Astrocyte of the hippocampus (primary cell): ENCODE measurements around the gene RACGAP1.
A peak's percentile ranks its signal among the peaks of the same experiment; 100 is the strongest.

Experiments
- DNase-seq: peaks from one replicate; pipeline ENCODE4 v3.0.0; 2011; ENCODE audit warnings: low read depth, low spot score

Gene RACGAP1

GRCh38 chr12:49971141-49971540 is 54.2 kb downstream of the RACGAP1 start:
- no peak for DNase-seq

- no peak for DNase-seq
Observed at GRCh38 chr12:49970658-49971057, 54.6 kb downstream of the RACGAP1 start.

- no peak for DNase-seq
Observed at GRCh38 chr12:49969651-49970429, 55.5 kb downstream of the RACGAP1 start.

GRCh38 chr12:49969027-49969426 is 56.3 kb downstream of the RACGAP1 start:
- no peak for DNase-seq

GRCh38 chr12:49968471-49968870 is 56.8 kb downstream of the RACGAP1 start:
- no peak for DNase-seq

- DNase-seq: no peak
Observed at GRCh38 chr12:49967777-49968250, 57.5 kb downstream of the RACGAP1 start.

- peak; percentile 93 for DNase-seq
Observed at GRCh38 chr12:49967042-49967776, 58.1 kb downstream of the RACGAP1 start.

- no peak for DNase-seq
Observed at GRCh38 chr12:49966511-49967041, 58.7 kb downstream of the RACGAP1 start.

GRCh38 chr12:49965836-49966235 is 59.5 kb downstream of the RACGAP1 start:
- DNase-seq: no peak

- no peak for DNase-seq
Observed at GRCh38 chr12:49964849-49965624, 60.3 kb downstream of the RACGAP1 start.

GRCh38 chr12:49963976-49964815 is 61.1 kb downstream of the RACGAP1 start:
- no peak for DNase-seq

GRCh38 chr12:49962861-49963765 is 62.2 kb downstream of the RACGAP1 start:
- DNase-seq: peak; percentile 88

- DNase-seq: no peak
Observed at GRCh38 chr12:49961993-49962764, 63.1 kb downstream of the RACGAP1 start.

GRCh38 chr12:49961111-49961922 is 64.0 kb downstream of the RACGAP1 start, which contains the start of gene AQP5:
Gene AQP5, plus strand, starts transcription at chr12:49961872. Its CDS starts 146 bp downstream, at chr12:49962018.
- no peak for DNase-seq

GRCh38 chr12:49960474-49961110 is 64.7 kb downstream of the RACGAP1 start:
- DNase-seq: no peak

GRCh38 chr12:49959685-49960473 is 65.4 kb downstream of the RACGAP1 start:
- DNase-seq: peak; percentile 90

- no peak for DNase-seq
Observed at GRCh38 chr12:49957570-49957967, 67.7 kb downstream of the RACGAP1 start.
